ENCODE results near the gene CTAGE9.

DNA sequence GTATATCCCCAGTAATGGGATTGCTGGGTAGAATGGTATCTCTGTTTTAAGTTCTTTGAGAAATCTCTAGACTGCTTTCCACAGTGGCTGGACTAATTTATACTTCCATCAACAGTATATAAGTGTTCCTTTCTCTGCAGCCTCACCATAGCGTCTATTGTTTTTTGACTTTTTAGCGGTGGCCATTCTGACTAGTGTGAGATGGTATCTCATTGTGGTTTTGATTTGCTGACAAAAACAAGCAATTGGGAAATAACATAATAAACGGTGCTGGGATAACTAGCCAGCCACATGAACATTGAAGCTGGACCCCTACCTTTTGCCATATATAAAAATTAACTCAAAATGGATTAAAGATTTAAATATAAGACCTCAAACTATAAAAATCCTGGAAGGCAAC is 23.8 kb downstream of the CTAGE9 start:
- no peak for TF ChIP-seq CTCF (IDR thresholded peaks at IDR 0.05)
- no peak for TF ChIP-seq POLR2AphosphoS5 (IDR thresholded peaks at IDR 0.05; ENCODE audit: low read depth, low read length)
- TF ChIP-seq, protein P1, sequence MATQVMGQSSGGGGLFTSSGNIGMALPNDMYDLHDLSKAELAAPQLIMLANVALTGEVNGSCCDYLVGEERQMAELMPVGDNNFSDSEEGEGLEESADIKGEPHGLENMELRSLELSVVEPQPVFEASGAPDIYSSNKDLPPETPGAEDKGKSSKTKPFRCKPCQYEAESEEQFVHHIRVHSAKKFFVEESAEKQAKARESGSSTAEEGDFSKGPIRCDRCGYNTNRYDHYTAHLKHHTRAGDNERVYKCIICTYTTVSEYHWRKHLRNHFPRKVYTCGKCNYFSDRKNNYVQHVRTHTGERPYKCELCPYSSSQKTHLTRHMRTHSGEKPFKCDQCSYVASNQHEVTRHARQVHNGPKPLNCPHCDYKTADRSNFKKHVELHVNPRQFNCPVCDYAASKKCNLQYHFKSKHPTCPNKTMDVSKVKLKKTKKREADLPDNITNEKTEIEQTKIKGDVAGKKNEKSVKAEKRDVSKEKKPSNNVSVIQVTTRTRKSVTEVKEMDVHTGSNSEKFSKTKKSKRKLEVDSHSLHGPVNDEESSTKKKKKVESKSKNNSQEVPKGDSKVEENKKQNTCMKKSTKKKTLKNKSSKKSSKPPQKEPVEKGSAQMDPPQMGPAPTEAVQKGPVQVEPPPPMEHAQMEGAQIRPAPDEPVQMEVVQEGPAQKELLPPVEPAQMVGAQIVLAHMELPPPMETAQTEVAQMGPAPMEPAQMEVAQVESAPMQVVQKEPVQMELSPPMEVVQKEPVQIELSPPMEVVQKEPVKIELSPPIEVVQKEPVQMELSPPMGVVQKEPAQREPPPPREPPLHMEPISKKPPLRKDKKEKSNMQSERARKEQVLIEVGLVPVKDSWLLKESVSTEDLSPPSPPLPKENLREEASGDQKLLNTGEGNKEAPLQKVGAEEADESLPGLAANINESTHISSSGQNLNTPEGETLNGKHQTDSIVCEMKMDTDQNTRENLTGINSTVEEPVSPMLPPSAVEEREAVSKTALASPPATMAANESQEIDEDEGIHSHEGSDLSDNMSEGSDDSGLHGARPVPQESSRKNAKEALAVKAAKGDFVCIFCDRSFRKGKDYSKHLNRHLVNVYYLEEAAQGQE (IDR thresholded peaks at IDR 0.05; ENCODE audit: insufficient read depth in 1 of 2, low read depth in 2 of 2, low read length in 1 of 2), result no peak
- no peak for TF ChIP-seq TCF7L2 (IDR thresholded peaks at IDR 0.05; ENCODE audit: low read depth, low read length)
